Stomach (tissue), 19 donors: ENCODE data around the gene MAB21L4. TPM values are rescaled to one million over a fixed set of nuclear protein-coding genes. Genes with fewer than 3 reads are reported as not detected.

Experiments
- DNase-seq, 2 donors: peaks; one replicate each; pipeline versions ENCODE4 v3.0.0 to v3.0.0-alpha.2; 2013 to 2019
- H3K27ac ChIP-seq, 5 donors: fragments of 200-600 bp in 4 of 5; sonication (generic) in 4 of 5; one replicate each; pipeline ENCODE4 v1.5.1; 2013 to 2019; ENCODE audit warnings: mild to moderate bottlenecking in 1 of 5, moderate library complexity in 1 of 5
- H3K27me3 ChIP-seq, 3 donors: fragments of 200-600 bp; sonication (generic); one replicate each; pipeline ENCODE4 v1.5.1; 2017 to 2019; ENCODE audit warnings: mixed run types in 1 of 3
- H3K36me3 ChIP-seq, 4 donors: fragments of 200-600 bp; sonication (generic); 1 replicate in 3 of 4; 2 replicates in 1 of 4; pipeline ENCODE4 v1.5.1; 2016 to 2019
- H3K4me1 ChIP-seq, 4 donors: fragments of 200-600 bp; sonication (generic); one replicate each; pipeline ENCODE4 v1.5.1; 2016 to 2019
- H3K4me3 ChIP-seq, 4 donors: fragments of 200-600 bp; sonication (generic) in 3 of 4; one replicate each; pipeline ENCODE4 v1.5.1; 2016 to 2019; ENCODE audit warnings: mild to moderate bottlenecking in 1 of 4
- H3K9me3 ChIP-seq, 4 donors: fragments of 200-600 bp; sonication (generic); one replicate each; pipeline ENCODE4 v1.5.1; 2016 to 2019
- CTCF ChIP-seq, 7 experiments: fragments of 450-650 bp in 4 of 7; fragments of 200-600 bp in 3 of 7; sonication (generic) in 3 of 7; IDR thresholded peaks; one replicate each; pipeline ENCODE4 v1.5.1; 2016 to 2019; ENCODE audit warnings: antibody characterized with exemption in 7 of 7, control low read depth in 2 of 7, mild to moderate bottlenecking in 1 of 7
- EP300 ChIP-seq: sonication (generic); formaldehyde crosslinking; IDR thresholded peaks from one replicate; pipeline ENCODE4 v1.6.1; 2017; ENCODE audit warnings: antibody characterized with exemption
- POLR2A ChIP-seq, 4 donors: fragments of 450-650 bp; IDR thresholded peaks; one replicate each; pipeline ENCODE4 v1.6.1; 2016; ENCODE audit warnings: antibody characterized with exemption in 4 of 4, control low read depth in 2 of 4, mild to moderate bottlenecking in 1 of 4, moderate library complexity in 1 of 4
- POLR2AphosphoS5 ChIP-seq, 3 donors: sonication (generic); formaldehyde crosslinking; IDR thresholded peaks; one replicate each; pipeline ENCODE4 v1.6.1; 2016; ENCODE audit warnings: antibody characterized with exemption in 3 of 3
- WGBS, 5 donors: extraction: QIAGEN DNeasy Blood & Tissue Kit in 3 of 5; methylation state at CpG; one replicate each; pipeline versions ENCODE4 v1.1.5 to v1.1.7; 2013 to 2018; 5-methylcytosine and 5-hydroxymethylcytosine counted together
- intact Hi-C: fragments of 100-400 bp; cut with DNase I; formaldehyde crosslinking; loops from one replicate; pipeline ENCODE4 v1.15.1; 2023; ENCODE audit warnings: low total_unique reads
- long read RNA-seq, 10 donors: transcript quantifications; one replicate each; lab custom pipeline, GENCODE V29; 2026
- polyA plus RNA-seq, 3 donors: library from polyadenylated mRNA; stranded (reverse); fragments of 200-250 nt; gene quantifications; one replicate each; pipeline ENCODE4 v1.2.3, GENCODE V29; 2013
- total RNA-seq, 5 donors: library from RNA; depleted of rRNA; stranded (reverse); fragments of >200 nt; gene quantifications; one replicate each; pipeline versions ENCODE4 v1.1.0 to v1.2.3, GENCODE V29; 2014 to 2016
- donor health status: healthy with polysubstance abuse.
- donor health status: Bipolar disorder and iron deficiency.
- donor health status: healthy.

Gene MAB21L4
- total RNA-seq (1 to 10 TPM in 1 of 5 donors, under 1 TPM in 2, not detected in 2; 0.45 to 4.9 (median 0.55) TPM), polyA plus RNA-seq (10 to 100 TPM in 1 of 3 donors, 1 to 10 TPM in 2; 6.0 to 48.9 (median 9.1) TPM)
- long read RNA-seq, donor 1 = 0 reads
- long read RNA-seq, donor 2 = 0 reads
- long read RNA-seq, donor 3 = 0 reads
- long read RNA-seq, donor 4 = 0 reads
- long read RNA-seq, donor 5 = 0 reads
- long read RNA-seq, donor 6 = 0 reads
- long read RNA-seq, donor 7 = 0 reads
- long read RNA-seq, donor 8 = 0 reads
- long read RNA-seq, donor 9 = 0 reads
- long read RNA-seq, donor 10 = 0 reads

- no peak for DNase-seq
- peak within 1 kb of the TSS; percentile 6 to 26 (median 17) for H3K4me3 ChIP-seq
- no peaks in the 10 kb centered on the region for H3K9me3 ChIP-seq
- WGBS, 5 donors = 76 to 88% (median 82%) methylated on average over 15 to 24 of the region's 24 CpGs
- TF ChIP-seq POLR2AphosphoS5 (IDR thresholded peaks at IDR 0.05) (no peak), CTCF (IDR thresholded peaks at IDR 0.05) (no peak), POLR2A (IDR thresholded peaks at IDR 0.05) (no peak), EP300 (no peak)
- peak within 1 kb of the TSS in 4 of 5 donors; percentile 34 to 55 (median 50) for H3K27ac ChIP-seq
- peaks cover 0 to 12% (median 0%) of the 10 kb centered on the region in 3 donors for H3K27me3 ChIP-seq
- intact Hi-C loops = no loop called here
- H3K4me1 ChIP-seq = peaks cover 0 to 38% (median 22%) of the 10 kb centered on the region in 4 donors
- H3K36me3 ChIP-seq = no peaks in the 10 kb centered on the region
Measured at GRCh38 chr2:240895656-240896388, at the start of gene MAB21L4. TSS of gene MAB21L4 (minus strand) at chr2:240896156. CDS start at chr2:240895997, 159 bp downstream.

- no peaks in the 10 kb centered on the region for H3K36me3 ChIP-seq
- H3K27me3 ChIP-seq = peaks cover 0 to 14% (median 0%) of the 10 kb centered on the region in 3 donors
- peaks cover 0 to 27% (median 19%) of the 10 kb centered on the region in 4 donors for H3K9me3 ChIP-seq
- TF ChIP-seq POLR2A (IDR thresholded peaks at IDR 0.05) = no peak
- no peak for TF ChIP-seq EP300
- no peak for TF ChIP-seq CTCF (IDR thresholded peaks at IDR 0.05)
- TF ChIP-seq POLR2AphosphoS5 (IDR thresholded peaks at IDR 0.05) = no peak
- intact Hi-C loops = no loop called here
- H3K4me3 ChIP-seq = no peak overlapping the region
- 83 to 86% (median 84%) methylated on average over 9 of the region's 9 CpGs for WGBS, 5 donors
- peaks cover 0 to 5% (median 0%) of the 10 kb centered on the region in 4 donors for H3K4me1 ChIP-seq
- no peak for DNase-seq
- no peak overlapping the region for H3K27ac ChIP-seq
Measured at GRCh38 chr2:240936106-240936505, 40.1 kb upstream of the MAB21L4 start.

DNA sequence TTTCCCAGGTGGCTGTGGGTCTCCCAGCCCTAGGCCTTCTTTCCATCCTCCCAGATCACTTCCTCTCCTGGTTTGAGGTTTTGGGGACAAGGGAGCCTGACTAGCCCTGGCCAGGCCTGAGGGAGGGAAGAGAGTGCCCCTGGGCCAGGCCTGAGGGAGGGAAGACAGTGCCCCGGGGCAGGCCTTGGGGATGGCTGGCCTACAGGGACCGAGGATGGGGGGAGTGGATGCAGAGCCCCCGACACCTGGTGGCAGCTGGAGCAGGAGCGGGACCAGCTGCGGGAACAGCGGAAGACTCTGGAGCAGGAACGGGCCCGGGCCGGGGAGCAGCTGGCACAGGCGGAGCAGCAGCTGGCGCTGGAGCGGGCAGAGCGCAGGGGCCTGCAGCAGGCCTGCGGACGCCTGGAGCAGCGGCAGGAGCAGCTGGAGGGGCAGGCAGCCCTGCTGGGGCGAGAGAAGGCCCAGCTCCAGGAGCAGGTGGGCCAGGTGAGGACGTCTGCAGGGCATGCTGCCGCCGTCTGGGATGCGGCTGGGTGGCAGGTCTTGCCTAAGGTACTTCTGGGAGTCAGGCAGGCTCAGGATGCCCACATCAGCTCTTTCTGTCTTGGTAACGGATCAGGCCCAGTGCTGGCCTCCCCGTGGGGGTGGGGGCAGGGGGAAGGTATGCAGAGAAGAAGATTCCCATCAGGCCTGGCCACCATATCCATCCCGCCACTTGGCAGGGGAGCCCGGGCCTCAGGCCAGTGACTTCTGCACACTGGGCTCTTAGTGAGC lies 39.3 kb upstream of the MAB21L4 start:
- no peaks in the 10 kb centered on the region for H3K36me3 ChIP-seq
- WGBS, 5 donors = 81 to 89% (median 84%) methylated on average over 23 to 25 of the region's 25 CpGs
- no peak overlapping the region for H3K4me3 ChIP-seq
- H3K27me3 ChIP-seq = peaks cover 0 to 22% (median 0%) of the 10 kb centered on the region in 3 donors
- H3K4me1 ChIP-seq = peaks cover 0 to 5% (median 0%) of the 10 kb centered on the region in 4 donors
- DNase-seq = peak; percentile 2 to 19
- intact Hi-C loops = no loop called here
- TF ChIP-seq POLR2A (IDR thresholded peaks at IDR 0.05) (no peak), CTCF (IDR thresholded peaks at IDR 0.05) (no peak), EP300 (no peak), POLR2AphosphoS5 (IDR thresholded peaks at IDR 0.05) (no peak)
- H3K27ac ChIP-seq = no peak overlapping the region
- peaks cover 0 to 27% (median 19%) of the 10 kb centered on the region in 4 donors for H3K9me3 ChIP-seq

DNA sequence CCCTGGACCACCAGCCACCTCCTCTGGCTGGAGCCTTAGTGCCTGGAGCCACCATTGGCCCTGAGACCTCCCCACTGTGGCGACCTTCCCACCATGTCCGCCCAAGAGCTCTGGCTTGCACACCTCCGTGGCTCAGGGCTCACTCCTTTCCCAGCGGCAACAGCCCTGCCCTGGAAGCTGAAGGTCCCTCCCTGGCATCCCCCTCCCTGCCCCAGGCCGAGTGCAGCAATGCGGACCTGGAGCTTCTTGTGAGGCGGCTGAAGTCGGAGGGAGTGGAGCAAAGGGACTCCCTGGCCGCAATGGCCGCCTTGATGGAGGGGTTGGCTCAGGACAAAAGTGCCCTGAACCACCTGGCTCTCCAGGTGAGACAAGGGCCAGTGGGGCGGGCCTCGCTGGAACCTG lies 38.7 kb upstream of the MAB21L4 start:
- H3K27me3 ChIP-seq = peaks cover 0 to 28% (median 0%) of the 10 kb centered on the region in 3 donors
- H3K4me3 ChIP-seq = no peak overlapping the region
- H3K9me3 ChIP-seq = peaks cover 0 to 27% (median 19%) of the 10 kb centered on the region in 4 donors
- intact Hi-C loops = no loop called here
- DNase-seq = peak in 1 of 2 donors; percentile 18
- 84 to 100% (median 88%) methylated on average over 3 to 12 of the region's 12 CpGs for WGBS, 5 donors
- no peaks in the 10 kb centered on the region for H3K36me3 ChIP-seq
- no peak overlapping the region for H3K27ac ChIP-seq
- H3K4me1 ChIP-seq = peaks cover 0 to 5% (median 0%) of the 10 kb centered on the region in 4 donors
- TF ChIP-seq POLR2A (IDR thresholded peaks at IDR 0.05) (no peak), POLR2AphosphoS5 (IDR thresholded peaks at IDR 0.05) (no peak), CTCF (IDR thresholded peaks at IDR 0.05) (no peak), EP300 (no peak)
